Activated CD4-positive, CD25-positive, alpha-beta regulatory T cell treated with anti-CD3 and anti-CD28 coated beads, Interleukin-2, amount 50 U/mL, for 72 hours (primary cell): Measurements from ENCODE around the gene CYP26B1.

Experiments used
- DNase-seq: peaks from one replicate; pipeline ENCODE4 v3.0.0; 2021

Gene CYP26B1

GRCh38 chr2:72153924-72154323 is 6.3 kb upstream of the CYP26B1 start:
- DNase-seq = no peak

- DNase-seq = peak; percentile 16
Observed at GRCh38 chr2:72153026-72153791, 5.5 kb upstream of the CYP26B1 start.

DNA sequence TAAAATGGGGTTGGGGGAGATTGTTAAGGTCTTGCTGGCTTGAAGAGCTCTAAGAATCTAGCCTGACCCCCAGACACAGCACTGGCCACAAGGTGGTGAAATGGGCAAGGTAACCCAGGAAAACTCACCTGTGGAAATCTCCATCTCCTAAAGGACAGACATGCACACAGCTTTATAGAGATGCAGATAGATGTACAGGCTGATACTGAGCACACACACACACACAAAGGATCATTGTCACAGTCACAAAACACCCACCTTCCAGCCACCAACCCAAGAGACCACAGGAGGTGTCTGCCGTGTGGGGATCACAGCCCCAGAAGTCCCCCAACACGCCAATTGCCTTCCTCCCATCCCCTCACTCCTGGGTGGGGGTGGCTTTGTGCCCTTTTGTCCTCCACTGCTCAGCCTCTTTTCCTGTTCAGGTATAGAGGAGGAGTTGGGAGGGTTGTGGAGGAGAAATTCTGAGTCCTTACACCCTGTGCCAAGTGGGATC is 3.2 kb upstream of the CYP26B1 start:
- no peak for DNase-seq

DNA sequence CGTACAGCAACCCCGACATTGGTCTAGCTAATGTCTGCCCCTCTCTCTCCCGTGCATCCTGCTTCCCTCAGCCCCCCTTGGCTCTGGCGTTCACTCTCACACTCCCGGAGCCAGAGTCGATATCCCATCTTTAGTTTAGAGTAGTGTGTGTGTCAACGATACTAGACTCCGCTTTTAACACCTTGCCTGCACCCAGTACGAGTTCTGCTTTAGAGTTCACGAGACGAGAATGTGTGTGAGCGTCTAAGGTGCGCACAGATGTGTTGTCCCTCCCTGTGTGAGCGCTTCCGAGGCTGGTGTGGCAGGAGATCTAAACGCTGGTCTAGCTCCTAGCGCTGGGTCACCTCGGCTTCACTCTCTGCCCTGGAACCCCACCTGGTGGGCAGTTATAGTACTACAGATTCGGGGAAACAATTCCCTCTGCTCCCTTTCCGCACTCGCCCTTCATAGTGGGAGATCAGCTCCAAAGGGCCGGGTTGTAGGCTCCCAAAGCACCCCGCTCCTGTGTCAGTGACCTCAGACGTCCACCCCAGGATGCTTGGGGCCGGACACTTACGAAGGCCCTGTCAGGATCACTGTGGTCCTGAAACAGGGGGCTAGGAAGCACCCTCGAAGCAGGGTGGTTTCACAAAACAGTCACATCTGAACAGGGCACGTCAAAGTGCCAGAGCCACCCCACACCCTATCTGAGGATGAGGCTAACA is 2.6 kb upstream of the CYP26B1 start:
- peak; percentile 68 for DNase-seq

GRCh38 chr2:72149556-72150156 is 2.0 kb upstream of the CYP26B1 start:
- peak; percentile 35 for DNase-seq

DNA sequence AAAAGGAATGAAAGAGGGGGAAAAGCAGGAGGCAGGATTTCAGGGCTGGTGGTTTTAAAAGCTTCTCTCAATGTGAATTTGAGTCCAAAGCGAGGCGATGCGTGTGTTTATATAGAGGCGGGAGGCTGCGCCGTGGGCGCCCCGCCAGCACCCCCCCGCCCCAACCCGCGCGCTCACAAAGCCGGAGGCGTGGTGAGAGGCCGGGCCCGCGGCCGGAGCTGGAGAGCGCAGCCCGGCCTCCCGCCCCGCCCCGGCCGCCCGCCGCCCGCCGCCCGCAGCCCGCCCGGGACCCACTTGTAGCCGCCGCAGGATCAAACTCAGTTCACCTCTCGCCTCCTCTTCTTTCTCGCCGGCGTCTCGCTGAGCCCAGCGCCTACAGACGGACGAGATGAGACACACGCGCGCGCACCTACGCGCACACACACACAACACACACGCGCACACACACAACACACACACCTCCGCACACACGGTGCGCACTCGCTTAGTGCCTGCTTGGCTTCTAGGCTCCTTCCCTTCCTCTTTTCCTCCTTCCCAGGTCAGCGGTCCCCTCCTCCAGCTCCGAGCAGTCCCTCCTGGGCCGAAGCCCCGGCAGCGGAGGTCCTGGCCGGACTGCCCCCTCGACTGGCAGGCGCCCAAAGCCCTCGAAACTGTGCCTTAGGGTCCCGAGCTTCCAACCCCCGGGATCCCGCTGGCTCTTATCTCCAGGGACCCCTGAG is 1.3 kb upstream of the CYP26B1 start:
- peak; percentile 36 for DNase-seq

GRCh38 chr2:72148003-72148836 is 558 bp upstream of the CYP26B1 start:
- DNase-seq = peak; percentile 29

- peak; percentile 29 for DNase-seq
Observed at GRCh38 chr2:72146347-72147302, 1.0 kb downstream of the CYP26B1 start.

DNA sequence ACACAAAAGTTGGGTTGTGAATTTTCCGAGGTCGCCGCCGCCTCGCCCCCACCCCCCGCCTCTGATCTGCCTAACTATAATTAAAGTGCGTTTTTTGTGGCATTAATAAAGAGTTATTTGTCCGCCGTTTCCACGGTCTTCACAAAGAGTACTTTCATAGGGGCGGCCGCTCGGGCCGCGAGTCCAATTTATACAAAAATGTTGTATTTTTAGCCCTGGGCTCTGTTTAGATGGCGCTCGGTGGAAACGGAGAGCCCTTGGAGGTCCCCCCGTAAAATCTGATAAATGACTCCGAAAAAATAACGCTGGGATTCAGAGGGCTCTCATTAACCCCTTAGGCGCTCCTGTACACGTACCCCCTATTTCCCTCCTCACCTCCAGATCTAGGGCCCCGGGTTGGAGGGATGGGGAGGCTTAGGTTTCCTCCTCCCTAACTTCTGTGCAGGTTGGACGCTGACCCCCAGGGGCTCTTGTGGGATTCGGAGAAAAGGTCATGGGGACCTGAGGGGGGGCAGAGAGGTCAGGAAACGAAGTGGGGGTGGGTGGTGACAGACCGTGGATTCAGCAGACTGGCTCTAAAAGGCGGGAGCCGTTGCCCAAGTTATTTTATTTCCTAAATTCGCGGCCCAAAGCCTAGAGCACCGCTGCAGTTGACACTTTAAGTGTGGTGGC is 1.9 kb downstream of the CYP26B1 start:
- peak; percentile 21 for DNase-seq

- peak; percentile 26 for DNase-seq
Observed at GRCh38 chr2:72145289-72145657, 2.4 kb downstream of the CYP26B1 start.

GRCh38 chr2:72144632-72145288 is 2.9 kb downstream of the CYP26B1 start:
- DNase-seq = peak; percentile 30

DNA sequence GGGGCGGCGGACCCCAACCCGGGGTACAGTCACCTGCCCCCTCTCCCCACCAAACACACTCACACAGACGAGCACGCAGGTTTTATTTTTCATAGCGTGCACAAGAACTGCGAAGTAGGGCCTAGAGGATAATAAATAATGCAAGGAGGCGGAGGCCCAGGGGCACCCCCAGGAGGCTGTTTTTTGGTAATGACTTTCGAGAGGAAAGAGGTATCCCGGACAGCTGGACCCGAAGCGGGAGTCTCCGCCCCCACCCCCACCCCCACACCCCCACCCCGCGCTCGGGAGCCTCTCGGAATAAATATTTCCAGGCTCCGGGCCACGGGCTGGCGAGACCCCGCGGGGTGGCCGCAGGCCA is 3.4 kb downstream of the CYP26B1 start:
- peak; percentile 26 for DNase-seq

DNA sequence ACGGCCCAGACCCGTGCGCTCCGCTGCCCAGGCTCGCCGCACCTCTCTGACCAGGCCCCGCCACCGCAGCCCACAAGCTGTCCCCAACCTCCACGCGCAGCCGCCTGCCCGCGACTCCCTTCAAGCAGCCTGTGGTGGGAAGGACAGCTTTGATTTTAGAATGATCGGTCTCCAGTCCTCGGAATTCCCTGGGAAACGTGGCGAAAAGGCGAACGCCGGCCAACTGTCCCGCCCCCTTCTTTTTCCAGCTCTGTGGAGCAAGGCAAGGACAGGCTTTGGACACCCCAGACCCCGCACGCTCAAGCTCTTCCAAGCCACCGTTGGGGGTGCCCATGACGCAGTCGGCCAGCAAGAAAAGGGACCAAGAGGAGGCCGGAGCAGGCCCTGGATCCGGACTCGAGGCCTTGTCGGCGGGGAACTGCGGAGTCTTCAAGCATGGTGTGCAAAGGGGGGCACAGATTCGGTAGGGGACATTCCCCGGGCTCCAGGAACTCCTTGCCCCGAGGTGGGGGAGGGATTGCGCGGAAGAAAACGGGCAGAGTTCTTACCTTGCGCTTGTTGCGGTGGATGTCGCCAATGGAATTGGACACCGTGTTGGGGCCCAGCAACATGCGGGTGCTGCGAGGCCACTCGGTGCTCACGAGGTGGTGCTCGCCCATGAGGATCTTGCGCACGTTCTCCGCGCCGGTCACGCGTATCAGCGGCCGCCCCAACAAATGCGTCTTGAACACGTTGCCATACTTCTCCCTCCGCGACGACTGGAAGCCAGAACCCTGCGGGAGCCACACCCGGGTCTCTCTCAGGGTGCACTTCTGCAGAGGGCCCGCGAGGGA is 4.0 kb downstream of the CYP26B1 start:
- DNase-seq = peak; percentile 27

- peak; percentile 21 for DNase-seq
Observed at GRCh38 chr2:72142570-72143440, 4.9 kb downstream of the CYP26B1 start.

- peak; percentile 17 for DNase-seq
Observed at GRCh38 chr2:72141881-72142451, 5.7 kb downstream of the CYP26B1 start.

GRCh38 chr2:72141032-72141645 is 6.5 kb downstream of the CYP26B1 start:
- DNase-seq = peak; percentile 16

- DNase-seq = peak; percentile 28
Observed at GRCh38 chr2:72140621-72140960, 7.1 kb downstream of the CYP26B1 start.
